ENCODE results near the gene SERPINB4. TPM values are rescaled to one million over a fixed set of nuclear protein-coding genes. Genes with fewer than 3 reads are reported as not detected.

The SERPINB4 gene
- total RNA-seq, 1 donor from 2014 or later: not detected

GRCh38 chr18:63596964-63597363, 47.1 kb downstream of the SERPINB4 start:
- no peaks in the 10 kb centered on the region for H3K36me3 ChIP-seq
- ATAC-seq (no peak), DNase-seq (no peak)
- intact Hi-C loops (cut with DNase I): no loop called here
- no peaks in the 10 kb centered on the region for H3K4me1 ChIP-seq
- no peak for TF ChIP-seq CTCF (IDR thresholded peaks at IDR 0.05)
- no peak overlapping the region for H3K27ac ChIP-seq
- no peaks in the 10 kb centered on the region for H3K27me3 ChIP-seq
- no peak overlapping the region for H3K4me3 ChIP-seq
- no peaks in the 10 kb centered on the region for H3K9me3 ChIP-seq

GRCh38 chr18:63592471-63592870, 51.6 kb downstream of the SERPINB4 start:
- DNase-seq (no peak), ATAC-seq (no peak)
- intact Hi-C loops (cut with DNase I): no loop called here
- H3K27ac ChIP-seq: no peak overlapping the region
- no peaks in the 10 kb centered on the region for H3K36me3 ChIP-seq
- no peaks in the 10 kb centered on the region for H3K27me3 ChIP-seq
- TF ChIP-seq CTCF (IDR thresholded peaks at IDR 0.05): no peak
- H3K9me3 ChIP-seq: no peaks in the 10 kb centered on the region
- no peak overlapping the region for H3K4me3 ChIP-seq
- H3K4me1 ChIP-seq: no peaks in the 10 kb centered on the region

- no peak overlapping the region for H3K27ac ChIP-seq
- H3K27me3 ChIP-seq: no peaks in the 10 kb centered on the region
- no peaks in the 10 kb centered on the region for H3K4me1 ChIP-seq
- H3K36me3 ChIP-seq: no peaks in the 10 kb centered on the region
- intact Hi-C loops (cut with DNase I): no loop called here
- H3K9me3 ChIP-seq: no peaks in the 10 kb centered on the region
- ATAC-seq: no peak
- H3K4me3 ChIP-seq: no peak overlapping the region
- TF ChIP-seq CTCF (IDR thresholded peaks at IDR 0.05): no peak
- DNase-seq: no peak
These were observed 52.3 kb downstream of the SERPINB4 start for GRCh38 chr18:63591725-63592124.

- no peak for DNase-seq
- no peak for ATAC-seq
- no peaks in the 10 kb centered on the region for H3K9me3 ChIP-seq
- H3K36me3 ChIP-seq: no peaks in the 10 kb centered on the region
- no peak for TF ChIP-seq CTCF (IDR thresholded peaks at IDR 0.05)
- no peak overlapping the region for H3K27ac ChIP-seq
- no peak overlapping the region for H3K4me3 ChIP-seq
- no peaks in the 10 kb centered on the region for H3K27me3 ChIP-seq
- no peaks in the 10 kb centered on the region for H3K4me1 ChIP-seq
- intact Hi-C loops (cut with DNase I): no loop called here
These were observed 52.9 kb downstream of the SERPINB4 start for GRCh38 chr18:63590966-63591695.

GRCh38 chr18:63590373-63590772, 53.7 kb downstream of the SERPINB4 start:
- H3K27ac ChIP-seq: no peak overlapping the region
- peak; percentile 69 for DNase-seq
- intact Hi-C loops (cut with DNase I): no loop called here
- no peak for TF ChIP-seq CTCF (IDR thresholded peaks at IDR 0.05)
- peak; percentile 89 for ATAC-seq
- H3K36me3 ChIP-seq: no peaks in the 10 kb centered on the region
- no peaks in the 10 kb centered on the region for H3K9me3 ChIP-seq
- no peaks in the 10 kb centered on the region for H3K27me3 ChIP-seq
- no peak overlapping the region for H3K4me3 ChIP-seq
- no peaks in the 10 kb centered on the region for H3K4me1 ChIP-seq

- no peak for DNase-seq
- Histone ChIP-seq H3K4me1 (no peaks in the 10 kb centered on the region), H3K4me3 (no peak overlapping the region), H3K9me3 (no peaks in the 10 kb centered on the region), H3K36me3 (no peaks in the 10 kb centered on the region), H3K27ac (no peak overlapping the region), H3K27me3 (no peaks in the 10 kb centered on the region)
- TF ChIP-seq CTCF (IDR thresholded peaks at IDR 0.05): no peak
- ATAC-seq: no peak
- intact Hi-C loops (cut with DNase I): no loop called here
These were observed 55.1 kb downstream of the SERPINB4 start for GRCh38 chr18:63588909-63589308.
